Fibroblast of mammary gland (primary cell): ENCODE results near the gene PLA2G4A.

Experiments
- DNase-seq: peaks from one replicate; pipeline ENCODE4 v3.0.0-alpha.2; 2010; ENCODE audit warnings: low read depth
- H3K4me3 ChIP-seq: 2 replicates; pipeline ENCODE4 v1.5.1; 2011; ENCODE audit warnings: low read depth, mild to moderate bottlenecking, low read length, moderate library complexity; ENCODE audit not compliant: control insufficient read depth
- CTCF ChIP-seq: conservative IDR thresholded peaks from 2 replicates; pipeline ENCODE4 v1.5.1; 2011; ENCODE audit warnings: low read depth, low read length, inconsistent platforms; ENCODE audit not compliant: control insufficient read depth, insufficient read depth

The PLA2G4A gene

GRCh38 chr1:186900539-186901237, 71.9 kb downstream of the PLA2G4A start:
- peak; percentile 23 for DNase-seq
- no peak for TF ChIP-seq CTCF
- H3K4me3 ChIP-seq = no peak overlapping the region

- TF ChIP-seq CTCF = no peak
- H3K4me3 ChIP-seq = no peak overlapping the region
- no peak for DNase-seq
Observed at GRCh38 chr1:186901631-186902030, 72.9 kb downstream of the PLA2G4A start.

- no peak for TF ChIP-seq CTCF
- H3K4me3 ChIP-seq = no peak overlapping the region
- no peak for DNase-seq
Observed at GRCh38 chr1:186903374-186904136, 74.8 kb downstream of the PLA2G4A start.

- TF ChIP-seq CTCF = no peak
- no peak overlapping the region for H3K4me3 ChIP-seq
- DNase-seq = no peak
Observed at GRCh38 chr1:186904361-186904760, 75.6 kb downstream of the PLA2G4A start.

GRCh38 chr1:186905561-186905960, 76.8 kb downstream of the PLA2G4A start:
- no peak for TF ChIP-seq CTCF
- no peak for DNase-seq
- H3K4me3 ChIP-seq = no peak overlapping the region

GRCh38 chr1:186915555-186915954, 86.8 kb downstream of the PLA2G4A start:
- no peak for TF ChIP-seq CTCF
- peak; percentile 11 for DNase-seq
- H3K4me3 ChIP-seq = no peak overlapping the region
